Esophagus muscularis mucosa (tissue), 4 donors: Measurements from ENCODE around the gene PRR29. TPM values are rescaled to one million over a fixed set of nuclear protein-coding genes. Genes with fewer than 3 reads are reported as not detected.

ENCODE experiments used
- DNase-seq: peaks from one replicate; pipeline ENCODE4 v3.0.0-alpha.2; 2017; ENCODE audit errors: extremely low spot score
- H3K27ac ChIP-seq, 4 donors: fragments of 200-600 bp; sonication (generic); replicated peaks in 1 of 4; 1 replicate in 3 of 4; 2 replicates in 1 of 4; pipeline ENCODE4 v1.5.1; 2016 to 2019; ENCODE audit warnings: mild to moderate bottlenecking in 1 of 4
- H3K27me3 ChIP-seq, 4 donors: fragments of 200-600 bp; sonication (generic); one replicate each; pipeline versions ENCODE4 v1.5.1 to v1.6.0; 2016 to 2019
- H3K36me3 ChIP-seq, 4 donors: fragments of 200-600 bp; sonication (generic); one replicate each; pipeline ENCODE4 v1.5.1; 2016 to 2019
- H3K4me1 ChIP-seq, 4 donors: fragments of 200-600 bp; sonication (generic); one replicate each; pipeline ENCODE4 v1.5.1; 2016 to 2019
- H3K4me3 ChIP-seq, 4 donors: fragments of 200-600 bp; sonication (generic); 1 replicate in 2 of 4; 2 replicates in 2 of 4; pipeline ENCODE4 v1.5.1; 2016 to 2019; ENCODE audit warnings: mild to moderate bottlenecking in 4 of 4, moderate library complexity in 1 of 4
- H3K9me3 ChIP-seq, 4 donors: fragments of 200-600 bp; sonication (generic); 1 replicate in 3 of 4; 2 replicates in 1 of 4; pipeline ENCODE4 v1.5.1; 2016 to 2019
- EP300 ChIP-seq: sonication (generic); formaldehyde crosslinking; IDR thresholded peaks from one replicate; pipeline ENCODE4 v1.6.1; 2017; ENCODE audit warnings: antibody characterized with exemption
- POLR2A ChIP-seq: fragments of 450-650 bp; IDR thresholded peaks from one replicate; pipeline ENCODE4 v1.6.1; 2017; ENCODE audit warnings: antibody characterized with exemption, moderate library complexity, mild to moderate bottlenecking, low read depth
- POLR2AphosphoS5 ChIP-seq, 2 donors: sonication (generic); formaldehyde crosslinking; IDR thresholded peaks; one replicate each; pipeline ENCODE4 v1.6.1; 2017; ENCODE audit warnings: antibody characterized with exemption in 2 of 2
- WGBS: methylation state at CpG from one replicate; pipeline ENCODE4 v1.1.5; 2018; 5-methylcytosine and 5-hydroxymethylcytosine counted together
- intact Hi-C: fragments of 100-400 bp; cut with DNase I; formaldehyde crosslinking; loops from one replicate; pipeline ENCODE4 v1.15.1; 2023
- total RNA-seq, 4 donors: library from RNA; depleted of rRNA; stranded (reverse); fragments of >200 nt; gene quantifications; one replicate each; pipeline versions ENCODE4 v1.1.0 to v1.2.1, GENCODE V29; 2016
- TF ChIP-seq, protein P1 (sequence below), 3 experiments: fragments of 200-600 bp in 2 of 3; fragments of 450-650 bp in 1 of 3; sonication (generic) in 2 of 3; IDR thresholded peaks; one replicate each; pipeline ENCODE4 v1.5.1; 2017 to 2019; ENCODE audit warnings: antibody characterized with exemption in 3 of 3, mild to moderate bottlenecking in 2 of 3, moderate library complexity in 1 of 3

Gene PRR29
- total RNA-seq, 4 donors from 2014 or later: 0.23 to 0.42 (median 0.39) TPM; not detected in 1

DNA sequence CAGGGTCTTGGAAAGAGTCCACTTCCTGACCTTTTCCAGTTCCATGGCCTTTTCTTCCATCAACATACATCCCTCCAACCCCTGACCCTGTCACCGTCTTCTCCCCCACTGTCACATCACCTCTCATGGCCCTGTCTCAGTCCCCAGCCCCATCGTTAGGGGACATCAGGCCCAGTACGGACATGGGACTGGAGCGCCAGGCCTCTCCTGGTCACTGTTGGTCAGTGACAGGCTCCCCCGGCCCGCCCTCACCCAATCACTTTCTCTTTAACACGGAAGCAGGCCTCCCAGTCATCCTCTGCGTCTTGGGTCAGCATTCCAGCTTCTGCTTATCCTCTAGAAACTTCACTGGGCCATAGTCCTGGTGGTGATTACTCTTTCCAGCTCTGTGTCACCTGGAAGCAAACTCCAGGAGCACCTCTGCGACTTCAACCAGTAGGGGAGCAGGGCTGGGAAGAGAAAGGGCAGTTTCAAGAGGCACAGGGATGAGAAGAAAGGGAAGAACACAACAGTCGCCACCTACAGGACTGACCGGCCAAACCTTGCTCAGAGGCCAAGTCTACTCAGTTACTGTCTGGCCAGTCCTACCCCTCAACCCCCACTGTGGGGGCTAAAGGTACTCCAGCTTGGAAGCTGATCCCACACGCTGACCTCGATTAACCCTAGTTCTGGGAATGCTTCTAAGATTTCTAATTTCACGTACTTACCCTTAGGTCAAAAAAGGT is 38.2 kb downstream of the PRR29 start:
- Histone ChIP-seq H3K27me3 (no peaks in the 10 kb centered on the region), H3K36me3 (peaks cover 6 to 10% (median 6%) of the 10 kb centered on the region in 4 donors), H3K4me1 (no peaks in the 10 kb centered on the region), H3K4me3 (no peak overlapping the region), H3K27ac (no peak overlapping the region), H3K9me3 (no peaks in the 10 kb centered on the region)
- intact Hi-C loops: loop anchor here (10.0 kb wide), 1 partner anchor 248 kb away; no protein-coding TSS in a partner anchor
- TF ChIP-seq EP300: no peak
- no peak for TF ChIP-seq POLR2A
- TF ChIP-seq, protein P1, sequence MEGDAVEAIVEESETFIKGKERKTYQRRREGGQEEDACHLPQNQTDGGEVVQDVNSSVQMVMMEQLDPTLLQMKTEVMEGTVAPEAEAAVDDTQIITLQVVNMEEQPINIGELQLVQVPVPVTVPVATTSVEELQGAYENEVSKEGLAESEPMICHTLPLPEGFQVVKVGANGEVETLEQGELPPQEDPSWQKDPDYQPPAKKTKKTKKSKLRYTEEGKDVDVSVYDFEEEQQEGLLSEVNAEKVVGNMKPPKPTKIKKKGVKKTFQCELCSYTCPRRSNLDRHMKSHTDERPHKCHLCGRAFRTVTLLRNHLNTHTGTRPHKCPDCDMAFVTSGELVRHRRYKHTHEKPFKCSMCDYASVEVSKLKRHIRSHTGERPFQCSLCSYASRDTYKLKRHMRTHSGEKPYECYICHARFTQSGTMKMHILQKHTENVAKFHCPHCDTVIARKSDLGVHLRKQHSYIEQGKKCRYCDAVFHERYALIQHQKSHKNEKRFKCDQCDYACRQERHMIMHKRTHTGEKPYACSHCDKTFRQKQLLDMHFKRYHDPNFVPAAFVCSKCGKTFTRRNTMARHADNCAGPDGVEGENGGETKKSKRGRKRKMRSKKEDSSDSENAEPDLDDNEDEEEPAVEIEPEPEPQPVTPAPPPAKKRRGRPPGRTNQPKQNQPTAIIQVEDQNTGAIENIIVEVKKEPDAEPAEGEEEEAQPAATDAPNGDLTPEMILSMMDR (IDR thresholded peaks at IDR 0.05): no peak
- TF ChIP-seq POLR2AphosphoS5 (IDR thresholded peaks at IDR 0.05): no peak
- WGBS: 90% methylated on average over 14 of the region's 14 CpGs
- DNase-seq: no peak

DNA sequence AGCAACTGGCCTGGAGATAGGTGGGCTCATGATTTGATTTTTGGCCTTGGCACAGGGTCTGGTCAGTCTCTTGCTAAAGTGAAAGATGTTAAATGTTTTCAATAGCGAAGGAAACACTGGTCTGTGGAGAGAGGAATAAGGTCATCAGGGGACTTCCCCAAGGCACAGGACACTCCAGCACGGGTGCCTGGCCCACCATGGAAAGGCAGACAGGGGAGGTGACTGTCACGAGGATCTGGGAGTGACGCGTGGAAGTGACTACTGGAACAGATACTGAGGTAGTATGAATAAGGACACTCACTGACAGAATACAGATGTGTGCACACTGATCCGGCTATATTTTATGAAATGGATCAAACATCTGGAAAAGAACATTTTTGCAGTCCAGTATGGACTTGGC is 39.0 kb downstream of the PRR29 start:
- H3K27me3 ChIP-seq: no peaks in the 10 kb centered on the region
- H3K9me3 ChIP-seq: no peaks in the 10 kb centered on the region
- H3K27ac ChIP-seq: no peak overlapping the region
- H3K4me3 ChIP-seq: no peak overlapping the region
- peaks cover 9 to 19% (median 12%) of the 10 kb centered on the region in 4 donors for H3K36me3 ChIP-seq
- no peaks in the 10 kb centered on the region for H3K4me1 ChIP-seq
- no peak for TF ChIP-seq POLR2A
- TF ChIP-seq POLR2AphosphoS5 (IDR thresholded peaks at IDR 0.05): no peak
- TF ChIP-seq EP300: no peak
- TF ChIP-seq, protein P1 (IDR thresholded peaks at IDR 0.05): no peak
- intact Hi-C loops: loop anchor here (10.0 kb wide), 1 partner anchor 248 kb away; no protein-coding TSS in a partner anchor
- DNase-seq: no peak
- WGBS: 82% methylated on average over 6 of the region's 6 CpGs

DNA sequence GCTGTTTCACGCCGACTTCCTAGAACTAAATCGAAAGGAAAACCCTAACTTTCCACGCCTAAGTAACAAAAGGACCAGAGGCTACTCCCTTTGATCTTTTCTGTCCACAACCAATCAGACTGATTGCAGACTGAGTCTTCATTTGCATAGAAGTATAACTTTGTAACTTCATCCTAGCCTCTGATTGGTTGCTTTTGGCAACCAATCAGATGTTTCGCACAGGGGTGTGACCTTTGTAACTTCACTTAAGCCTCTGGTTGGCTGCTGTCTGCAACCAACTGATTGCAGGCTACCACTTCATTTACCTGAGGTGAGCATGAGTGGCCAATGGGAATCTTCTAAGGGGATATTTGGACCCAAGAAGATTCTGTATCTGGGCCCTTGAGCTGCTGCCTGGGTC is 39.7 kb downstream of the PRR29 start:
- 99% methylated on average over 5 of the region's 5 CpGs for WGBS
- H3K27ac ChIP-seq: no peak overlapping the region
- H3K4me3 ChIP-seq: no peak overlapping the region
- H3K36me3 ChIP-seq: peaks cover 10 to 19% (median 18%) of the 10 kb centered on the region in 4 donors
- intact Hi-C loops: loop anchor here (10.0 kb wide), 1 partner anchor 247 kb away; no protein-coding TSS in a partner anchor
- H3K9me3 ChIP-seq: no peaks in the 10 kb centered on the region
- no peaks in the 10 kb centered on the region for H3K4me1 ChIP-seq
- TF ChIP-seq POLR2AphosphoS5 (IDR thresholded peaks at IDR 0.05) (no peak), POLR2A (no peak), EP300 (no peak)
- TF ChIP-seq, protein P1 (IDR thresholded peaks at IDR 0.05): no peak
- no peak for DNase-seq
- no peaks in the 10 kb centered on the region for H3K27me3 ChIP-seq

GRCh38 chr17:64038331-64039105 is 40.4 kb downstream of the PRR29 start:
- WGBS: 88% methylated on average over 16 of the region's 16 CpGs
- intact Hi-C loops: loop anchor here (10.0 kb wide), 1 partner anchor 246 kb away; no protein-coding TSS in a partner anchor
- TF ChIP-seq, protein P1 (IDR thresholded peaks at IDR 0.05): no peak
- TF ChIP-seq EP300: no peak
- TF ChIP-seq POLR2A: no peak
- TF ChIP-seq POLR2AphosphoS5 (IDR thresholded peaks at IDR 0.05): no peak
- H3K4me1 ChIP-seq: no peaks in the 10 kb centered on the region
- H3K4me3 ChIP-seq: no peak overlapping the region
- no peak for DNase-seq
- H3K27me3 ChIP-seq: no peaks in the 10 kb centered on the region
- H3K27ac ChIP-seq: no peak overlapping the region
- H3K9me3 ChIP-seq: no peaks in the 10 kb centered on the region
- peaks cover 10 to 26% (median 25%) of the 10 kb centered on the region in 4 donors for H3K36me3 ChIP-seq
